ENCODE data around the gene NINJ2. TPM values are rescaled to one million over a fixed set of nuclear protein-coding genes. Genes with fewer than 3 reads are reported as not detected.

Gene NINJ2
- total RNA-seq, 2 donors from 2014 or later: 0.78 to 5.6 TPM

DNA sequence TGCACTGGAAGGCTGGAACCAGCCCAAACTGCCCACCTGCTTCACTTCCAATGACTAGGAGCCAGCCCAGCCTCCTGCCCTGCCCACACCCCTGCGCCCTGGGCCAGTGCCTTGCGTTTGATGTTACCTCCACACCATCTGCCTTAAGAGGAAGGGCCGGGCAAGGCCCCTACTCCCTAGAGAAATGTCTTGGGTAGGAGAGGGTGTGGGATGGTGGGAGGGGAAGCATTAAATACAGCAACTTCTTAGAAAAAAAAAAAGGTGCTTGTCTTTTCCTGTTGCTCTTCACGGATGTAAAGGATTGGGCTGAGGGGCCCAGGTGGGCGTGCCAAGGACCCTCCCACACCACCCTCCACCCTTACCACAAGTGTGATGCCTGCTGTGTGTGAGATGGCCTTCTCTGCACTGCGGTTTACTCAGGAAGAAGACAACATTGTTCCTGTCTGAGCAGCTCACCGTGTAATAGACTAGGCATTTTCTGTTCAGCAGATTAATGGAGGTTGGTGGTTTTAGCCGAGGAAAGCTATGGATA is 99.9 kb downstream of the NINJ2 start:
- intact Hi-C loops (cut with DNase I): loop anchor here (10.0 kb wide), 1 partner anchor 391 kb away; no protein-coding TSS in a partner anchor
- Histone ChIP-seq H3K4me1 (no peaks in the 10 kb centered on the region), H3K27me3 (no peaks in the 10 kb centered on the region), H3K9me3 (no peaks in the 10 kb centered on the region), H3K36me3 (replicated peaks in 1 of 2; ENCODE audit: insufficient read depth in 1 of 2, low read depth in 2 of 2) (no peaks in the 10 kb centered on the region), H3K4me3 (no peak overlapping the region), H3K27ac (no peak overlapping the region)
- WGBS, 2 donors: 48 to 63% methylated on average over 8 of the region's 8 CpGs
- TF ChIP-seq, protein P1, sequence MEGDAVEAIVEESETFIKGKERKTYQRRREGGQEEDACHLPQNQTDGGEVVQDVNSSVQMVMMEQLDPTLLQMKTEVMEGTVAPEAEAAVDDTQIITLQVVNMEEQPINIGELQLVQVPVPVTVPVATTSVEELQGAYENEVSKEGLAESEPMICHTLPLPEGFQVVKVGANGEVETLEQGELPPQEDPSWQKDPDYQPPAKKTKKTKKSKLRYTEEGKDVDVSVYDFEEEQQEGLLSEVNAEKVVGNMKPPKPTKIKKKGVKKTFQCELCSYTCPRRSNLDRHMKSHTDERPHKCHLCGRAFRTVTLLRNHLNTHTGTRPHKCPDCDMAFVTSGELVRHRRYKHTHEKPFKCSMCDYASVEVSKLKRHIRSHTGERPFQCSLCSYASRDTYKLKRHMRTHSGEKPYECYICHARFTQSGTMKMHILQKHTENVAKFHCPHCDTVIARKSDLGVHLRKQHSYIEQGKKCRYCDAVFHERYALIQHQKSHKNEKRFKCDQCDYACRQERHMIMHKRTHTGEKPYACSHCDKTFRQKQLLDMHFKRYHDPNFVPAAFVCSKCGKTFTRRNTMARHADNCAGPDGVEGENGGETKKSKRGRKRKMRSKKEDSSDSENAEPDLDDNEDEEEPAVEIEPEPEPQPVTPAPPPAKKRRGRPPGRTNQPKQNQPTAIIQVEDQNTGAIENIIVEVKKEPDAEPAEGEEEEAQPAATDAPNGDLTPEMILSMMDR (IDR thresholded peaks at IDR 0.05): no peak
- TF ChIP-seq POLR2A (IDR thresholded peaks at IDR 0.05): no peak
- DNase-seq: no peak
- ATAC-seq: no peak

DNA sequence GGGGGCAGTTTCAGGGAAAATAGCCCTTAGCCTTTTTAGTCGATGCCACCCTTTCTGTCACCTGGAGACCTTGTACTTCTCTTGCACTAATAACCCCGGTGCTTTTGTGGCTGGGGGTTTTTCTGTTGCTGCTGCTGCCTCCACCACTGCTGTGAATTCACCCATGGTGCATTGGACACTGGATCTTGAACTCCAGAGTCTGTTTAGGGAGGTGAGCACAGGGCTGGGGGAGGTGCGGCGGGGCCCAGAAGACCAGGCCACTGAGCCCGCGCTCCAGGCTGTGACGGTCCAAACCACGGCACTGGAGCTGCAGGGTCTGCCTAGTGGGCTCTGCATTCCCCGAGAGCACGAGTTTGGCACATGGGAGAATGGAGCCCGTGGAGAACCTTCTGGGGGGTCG is 100.6 kb downstream of the NINJ2 start:
- TF ChIP-seq, protein P1 (IDR thresholded peaks at IDR 0.05): no peak
- no peak for TF ChIP-seq POLR2A (IDR thresholded peaks at IDR 0.05)
- H3K4me3 ChIP-seq: no peak overlapping the region
- peak overlapping the region in 1 of 4 donors; percentile 68 for H3K27ac ChIP-seq
- no peaks in the 10 kb centered on the region for H3K4me1 ChIP-seq
- no peaks in the 10 kb centered on the region for H3K27me3 ChIP-seq
- ATAC-seq (no peak), DNase-seq (no peak)
- 77 to 78% methylated on average over 4 to 12 of the region's 12 CpGs for WGBS, 2 donors
- H3K36me3 ChIP-seq (replicated peaks in 1 of 2; ENCODE audit: insufficient read depth in 1 of 2, low read depth in 2 of 2): no peaks in the 10 kb centered on the region
- intact Hi-C loops (cut with DNase I): loop anchor here (10.0 kb wide), 1 partner anchor 392 kb away; no protein-coding TSS in a partner anchor
- no peaks in the 10 kb centered on the region for H3K9me3 ChIP-seq

DNA sequence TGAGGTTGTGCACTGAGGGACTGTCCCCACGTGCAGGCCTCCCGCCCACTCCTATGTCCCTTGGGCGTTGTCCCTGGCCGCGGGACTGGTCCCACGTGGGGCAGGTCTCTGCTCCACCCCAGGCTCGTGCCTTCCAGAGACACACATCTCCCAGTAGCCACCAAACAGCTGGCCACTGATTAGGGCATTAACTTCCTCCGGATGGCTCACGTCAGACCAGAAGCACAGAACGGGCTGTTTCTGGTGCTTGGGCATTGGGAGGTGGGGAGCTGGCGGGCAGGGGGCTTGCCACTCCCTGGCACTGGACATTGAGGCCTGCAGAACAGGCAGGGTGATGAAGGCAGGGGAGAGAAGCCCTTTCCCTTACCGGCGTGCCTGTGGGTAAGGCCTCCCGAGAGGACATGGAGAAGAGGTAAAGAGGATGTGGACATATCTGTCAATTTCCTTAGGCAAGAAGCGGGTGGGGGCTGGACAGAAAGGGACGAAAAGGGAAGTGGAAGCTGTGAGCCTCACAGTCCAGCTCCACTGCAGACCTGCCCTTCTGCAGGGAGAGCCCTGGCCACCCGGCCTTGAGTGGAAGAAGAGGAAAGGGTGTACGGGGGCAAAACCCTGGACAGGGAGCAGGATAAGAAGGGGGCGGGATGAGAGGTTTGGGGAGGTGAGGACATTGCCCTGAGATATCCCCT is 101.2 kb downstream of the NINJ2 start:
- H3K9me3 ChIP-seq: no peaks in the 10 kb centered on the region
- no peaks in the 10 kb centered on the region for H3K27me3 ChIP-seq
- TF ChIP-seq, protein P1 (IDR thresholded peaks at IDR 0.05): no peak
- peak in 1 of 3 donors; percentile 43 for TF ChIP-seq POLR2A (IDR thresholded peaks at IDR 0.05)
- ATAC-seq: no peak
- 56 to 79% methylated on average over 13 to 19 of the region's 19 CpGs for WGBS, 2 donors
- intact Hi-C loops (cut with DNase I): loop anchor here (10.0 kb wide), 1 partner anchor 393 kb away; no protein-coding TSS in a partner anchor
- no peaks in the 10 kb centered on the region for H3K4me1 ChIP-seq
- no peak overlapping the region for H3K4me3 ChIP-seq
- H3K36me3 ChIP-seq (replicated peaks in 1 of 2; ENCODE audit: insufficient read depth in 1 of 2, low read depth in 2 of 2): no peaks in the 10 kb centered on the region
- DNase-seq: peak in 1 of 4 donors; percentile 67
- H3K27ac ChIP-seq: peak overlapping the region in 1 of 4 donors; percentile 68

DNA sequence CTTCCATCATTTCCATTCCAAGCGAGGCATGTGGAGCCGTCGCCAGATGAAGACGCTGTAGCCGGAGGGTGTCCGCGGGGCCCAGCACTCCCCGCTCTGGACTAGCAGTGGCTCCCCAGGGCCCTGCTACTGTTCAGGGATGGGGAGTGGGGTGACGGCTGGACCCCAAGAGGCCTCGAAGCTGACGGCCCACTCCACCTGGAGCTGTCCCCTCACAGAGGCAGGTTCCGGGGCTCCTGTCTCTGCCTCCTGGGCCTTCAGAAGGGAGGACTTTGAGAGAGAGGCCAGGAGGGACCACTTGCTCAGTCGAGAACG is 101.9 kb downstream of the NINJ2 start:
- no peaks in the 10 kb centered on the region for H3K9me3 ChIP-seq
- 74 to 84% methylated on average over 3 to 14 of the region's 14 CpGs for WGBS, 2 donors
- TF ChIP-seq POLR2A (IDR thresholded peaks at IDR 0.05): no peak
- TF ChIP-seq, protein P1 (IDR thresholded peaks at IDR 0.05): no peak
- no peaks in the 10 kb centered on the region for H3K36me3 ChIP-seq (replicated peaks in 1 of 2; ENCODE audit: insufficient read depth in 1 of 2, low read depth in 2 of 2)
- no peaks in the 10 kb centered on the region for H3K4me1 ChIP-seq
- no peak overlapping the region for H3K4me3 ChIP-seq
- ATAC-seq: no peak
- no peaks in the 10 kb centered on the region for H3K27me3 ChIP-seq
- DNase-seq: no peak
- intact Hi-C loops (cut with DNase I): loop anchor here (10.0 kb wide), 1 partner anchor 393 kb away; no protein-coding TSS in a partner anchor
- peak overlapping the region in 1 of 4 donors; percentile 68 for H3K27ac ChIP-seq

Data from body of pancreas (tissue), 4 donors.